Fibroblast of the aortic adventitia (primary cell): ENCODE data around the gene PCDH9. TPM values are rescaled to one million over a fixed set of nuclear protein-coding genes. Genes with fewer than 3 reads are reported as not detected.

Experiments
- DNase-seq: peaks from one replicate; pipeline ENCODE4 v3.0.0-alpha.2; 2010; ENCODE audit warnings: low read depth
- H3K4me3 ChIP-seq: 2 replicates; pipeline ENCODE4 v1.5.1; 2011; ENCODE audit warnings: low read depth, mild to moderate bottlenecking, control low read depth, low read length, moderate library complexity
- CTCF ChIP-seq: IDR thresholded peaks from 2 replicates; pipeline ENCODE4 v1.5.1; 2011; ENCODE audit warnings: mild to moderate bottlenecking, low read length, control low read depth, inconsistent platforms; ENCODE audit not compliant: insufficient read depth
- total RNA-seq: library from RNA; depleted of rRNA; stranded (reverse); fragments of >200 nt; gene quantifications from 2 replicates; pipeline ENCODE4 v1.2.3, GENCODE V29; 2012; ENCODE audit warnings: low replicate concordance

PCDH9 gene
- total RNA-seq, 1 donor: 19.0 TPM

- no peak overlapping the region for H3K4me3 ChIP-seq
- DNase-seq: no peak
- no peak for TF ChIP-seq CTCF
These were observed 372.0 kb downstream of the PCDH9 start for GRCh38 chr13:66858163-66858562.

- no peak for TF ChIP-seq CTCF
- H3K4me3 ChIP-seq: no peak overlapping the region
- no peak for DNase-seq
These were observed 375.0 kb downstream of the PCDH9 start for GRCh38 chr13:66855131-66855530.

- no peak overlapping the region for H3K4me3 ChIP-seq
- no peak for TF ChIP-seq CTCF
- no peak for DNase-seq
These were observed 376.6 kb downstream of the PCDH9 start for GRCh38 chr13:66853564-66853963.

- TF ChIP-seq CTCF: no peak
- no peak for DNase-seq
- H3K4me3 ChIP-seq: no peak overlapping the region
These were observed 380.4 kb downstream of the PCDH9 start for GRCh38 chr13:66849706-66850105.

- DNase-seq: no peak
- no peak for TF ChIP-seq CTCF
These were observed 382.6 kb downstream of the PCDH9 start for GRCh38 chr13:66847541-66847940.

GRCh38 chr13:66845393-66845792, 384.7 kb downstream of the PCDH9 start:
- DNase-seq: no peak
- H3K4me3 ChIP-seq: no peak overlapping the region
- no peak for TF ChIP-seq CTCF

More at GRCh38 chr13:66847541-66847940, 382.6 kb downstream of the PCDH9 start:
- H3K4me3 ChIP-seq: no peak overlapping the region

GRCh38 chr13:66844933-66845332, 385.2 kb downstream of the PCDH9 start:
- H3K4me3 ChIP-seq: no peak overlapping the region
- TF ChIP-seq CTCF: no peak
- no peak for DNase-seq
